Measurements from ENCODE around the gene CAMKMT. TPM values are rescaled to one million over a fixed set of nuclear protein-coding genes. Genes with fewer than 3 reads are reported as not detected.

The CAMKMT gene
- total RNA-seq, 4 donors from 2014 or later, result 2.9 to 18.8 (median 11.2) TPM

DNA sequence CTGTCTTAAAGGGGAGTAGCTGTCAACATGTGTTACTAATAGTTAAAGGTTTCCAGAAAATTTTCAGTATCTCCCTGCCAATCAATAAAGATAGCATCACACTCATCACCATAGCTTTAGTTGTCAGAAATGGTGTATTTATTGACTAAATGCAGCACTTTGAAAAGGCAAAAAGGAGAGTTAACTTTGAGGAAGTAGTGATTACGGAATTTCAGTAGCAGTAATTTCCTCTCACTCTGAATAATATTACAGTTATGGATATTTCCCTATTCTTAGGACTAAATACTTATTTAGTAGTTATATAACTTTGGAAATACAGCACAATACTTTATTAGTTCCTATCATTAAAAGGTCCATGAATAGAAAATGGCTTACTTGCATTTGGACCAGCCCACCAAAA is 250.5 kb downstream of the CAMKMT start:
- intact Hi-C loops (cut with DNase I; ENCODE audit: low total_unique reads), result no loop called here
- no peak overlapping the region for H3K27ac ChIP-seq
- H3K9me3 ChIP-seq, result no peaks in the 10 kb centered on the region
- H3K27me3 ChIP-seq, result no peaks in the 10 kb centered on the region
- H3K4me1 ChIP-seq, result no peaks in the 10 kb centered on the region
- no peaks in the 10 kb centered on the region for H3K36me3 ChIP-seq
- no peak for DNase-seq
- TF ChIP-seq, protein P1, sequence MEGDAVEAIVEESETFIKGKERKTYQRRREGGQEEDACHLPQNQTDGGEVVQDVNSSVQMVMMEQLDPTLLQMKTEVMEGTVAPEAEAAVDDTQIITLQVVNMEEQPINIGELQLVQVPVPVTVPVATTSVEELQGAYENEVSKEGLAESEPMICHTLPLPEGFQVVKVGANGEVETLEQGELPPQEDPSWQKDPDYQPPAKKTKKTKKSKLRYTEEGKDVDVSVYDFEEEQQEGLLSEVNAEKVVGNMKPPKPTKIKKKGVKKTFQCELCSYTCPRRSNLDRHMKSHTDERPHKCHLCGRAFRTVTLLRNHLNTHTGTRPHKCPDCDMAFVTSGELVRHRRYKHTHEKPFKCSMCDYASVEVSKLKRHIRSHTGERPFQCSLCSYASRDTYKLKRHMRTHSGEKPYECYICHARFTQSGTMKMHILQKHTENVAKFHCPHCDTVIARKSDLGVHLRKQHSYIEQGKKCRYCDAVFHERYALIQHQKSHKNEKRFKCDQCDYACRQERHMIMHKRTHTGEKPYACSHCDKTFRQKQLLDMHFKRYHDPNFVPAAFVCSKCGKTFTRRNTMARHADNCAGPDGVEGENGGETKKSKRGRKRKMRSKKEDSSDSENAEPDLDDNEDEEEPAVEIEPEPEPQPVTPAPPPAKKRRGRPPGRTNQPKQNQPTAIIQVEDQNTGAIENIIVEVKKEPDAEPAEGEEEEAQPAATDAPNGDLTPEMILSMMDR (IDR thresholded peaks at IDR 0.05), result no peak
- no peak for TF ChIP-seq POLR2A (IDR thresholded peaks at IDR 0.05)
- no peak overlapping the region for H3K4me3 ChIP-seq

DNA sequence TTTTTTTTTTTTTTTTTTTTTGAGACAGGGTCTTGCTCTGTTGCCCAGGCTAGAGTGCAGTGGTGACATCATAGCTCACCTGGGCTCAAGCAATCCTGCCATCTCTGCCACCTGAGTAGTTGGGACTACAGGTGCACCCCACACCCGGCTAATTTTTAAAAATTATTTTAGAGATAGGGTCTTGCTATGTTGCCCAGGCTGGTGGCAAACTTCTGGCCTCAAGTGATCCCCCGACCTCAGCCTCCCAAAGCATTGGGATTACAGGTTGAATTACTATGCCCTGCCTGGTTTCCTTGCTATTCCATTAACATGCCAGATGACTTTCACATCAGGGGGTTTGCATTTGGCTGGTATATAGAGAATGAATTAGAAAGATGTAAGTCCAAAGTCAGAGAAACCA is 253.2 kb downstream of the CAMKMT start:
- no peaks in the 10 kb centered on the region for H3K27me3 ChIP-seq
- TF ChIP-seq, protein P1 (IDR thresholded peaks at IDR 0.05), result no peak
- no peak for TF ChIP-seq POLR2A (IDR thresholded peaks at IDR 0.05)
- intact Hi-C loops (cut with DNase I; ENCODE audit: low total_unique reads), result no loop called here
- no peaks in the 10 kb centered on the region for H3K9me3 ChIP-seq
- H3K4me1 ChIP-seq, result no peaks in the 10 kb centered on the region
- DNase-seq, result no peak
- no peak overlapping the region for H3K27ac ChIP-seq
- H3K4me3 ChIP-seq, result no peak overlapping the region
- no peaks in the 10 kb centered on the region for H3K36me3 ChIP-seq

DNA sequence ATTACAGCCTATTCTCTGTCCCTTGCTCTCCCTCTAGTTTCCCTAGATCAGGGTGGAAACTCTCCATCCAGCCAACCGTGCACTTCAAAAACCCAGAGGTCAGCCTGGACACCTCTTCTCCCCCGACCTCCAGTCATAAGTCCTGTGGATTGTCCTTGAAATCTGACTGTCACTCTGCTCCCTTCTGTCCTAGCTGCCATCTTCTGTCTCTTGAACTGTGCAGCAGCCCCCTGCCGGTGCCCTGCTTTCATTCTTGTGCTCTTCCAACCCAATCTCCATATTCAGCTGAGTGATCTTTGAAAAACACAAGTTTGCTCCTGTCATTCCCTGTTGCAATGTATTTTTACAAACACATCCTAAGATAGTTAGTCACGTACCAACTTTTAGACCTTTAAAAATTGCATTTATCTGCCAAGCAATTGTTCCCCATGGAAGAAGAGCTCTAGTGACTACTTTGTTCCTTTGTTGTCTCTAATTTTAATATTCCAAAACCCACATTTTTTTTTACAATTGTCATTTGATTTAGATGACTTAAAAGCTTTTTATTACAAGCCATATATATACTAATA is 254.3 kb downstream of the CAMKMT start:
- Histone ChIP-seq H3K27ac (no peak overlapping the region), H3K9me3 (no peaks in the 10 kb centered on the region), H3K4me1 (no peaks in the 10 kb centered on the region), H3K36me3 (no peaks in the 10 kb centered on the region), H3K4me3 (no peak overlapping the region), H3K27me3 (no peaks in the 10 kb centered on the region)
- TF ChIP-seq, protein P1 (IDR thresholded peaks at IDR 0.05), result no peak
- TF ChIP-seq POLR2A (IDR thresholded peaks at IDR 0.05), result no peak
- DNase-seq, result no peak
- intact Hi-C loops (cut with DNase I; ENCODE audit: low total_unique reads), result no loop called here

DNA sequence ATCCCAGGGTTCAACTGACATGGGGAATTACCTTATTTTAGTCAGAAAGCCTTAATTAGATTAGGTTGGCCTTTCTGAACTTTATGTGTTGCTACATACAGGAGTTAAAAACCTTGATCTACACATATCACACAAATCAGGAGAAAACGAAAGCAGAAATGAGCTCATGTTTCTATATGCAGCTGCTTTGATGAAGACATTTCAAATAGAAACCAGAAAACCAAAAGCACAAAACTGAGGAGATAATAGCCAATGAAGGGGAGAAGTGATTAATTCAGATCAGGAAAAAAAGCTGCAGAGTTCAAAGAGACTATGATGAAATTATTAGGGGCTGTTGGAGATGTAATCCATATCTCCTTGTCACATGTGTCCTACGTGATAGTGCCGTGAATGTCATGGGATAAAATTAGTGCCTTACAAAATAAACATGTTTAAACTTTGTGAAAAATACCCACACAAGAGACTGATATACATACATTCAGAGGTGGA is 255.0 kb downstream of the CAMKMT start:
- no peak for TF ChIP-seq POLR2A (IDR thresholded peaks at IDR 0.05)
- Histone ChIP-seq H3K4me1 (no peaks in the 10 kb centered on the region), H3K4me3 (no peak overlapping the region), H3K27ac (no peak overlapping the region), H3K36me3 (no peaks in the 10 kb centered on the region), H3K27me3 (no peaks in the 10 kb centered on the region), H3K9me3 (no peaks in the 10 kb centered on the region)
- no peak for DNase-seq
- intact Hi-C loops (cut with DNase I; ENCODE audit: low total_unique reads), result no loop called here

DNA sequence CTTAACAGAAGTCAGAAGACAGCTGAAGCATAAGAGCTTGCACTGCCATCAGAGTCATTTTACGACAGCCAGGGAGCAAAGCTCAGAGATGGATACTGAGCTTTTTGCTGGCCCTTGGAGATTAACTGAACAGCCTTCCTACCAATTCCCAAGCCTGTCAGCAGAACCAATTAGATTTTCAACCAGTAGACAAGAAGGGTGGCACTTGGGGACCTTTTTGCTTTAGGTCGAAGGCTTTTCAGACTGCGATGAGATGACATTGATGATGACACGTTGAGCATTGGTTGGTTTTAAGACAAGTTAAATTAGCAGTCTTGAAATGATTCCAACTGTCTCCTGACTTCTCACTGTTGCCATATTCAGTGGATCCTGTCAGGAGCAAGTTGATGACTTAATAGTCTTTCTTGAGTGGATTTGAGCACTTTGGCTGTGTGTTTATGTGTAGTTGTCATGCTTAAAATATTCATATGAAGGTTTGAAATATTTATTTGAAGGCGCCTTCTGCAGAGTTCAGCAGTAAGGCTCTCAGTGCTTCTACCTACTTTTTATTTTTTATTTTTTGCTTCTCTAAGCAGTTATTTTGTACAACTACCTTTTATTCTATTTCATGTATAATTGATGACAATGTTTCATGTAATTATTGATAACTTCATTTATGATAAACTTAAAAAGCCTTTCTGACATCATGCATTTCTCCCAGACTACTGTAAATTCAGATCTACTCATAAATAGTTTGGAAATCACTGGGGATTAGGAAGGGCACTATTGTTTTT is 256.7 kb downstream of the CAMKMT start:
- TF ChIP-seq, protein P1 (IDR thresholded peaks at IDR 0.05), result no peak
- TF ChIP-seq POLR2A (IDR thresholded peaks at IDR 0.05), result no peak
- intact Hi-C loops (cut with DNase I; ENCODE audit: low total_unique reads), result no loop called here
- H3K27me3 ChIP-seq, result no peaks in the 10 kb centered on the region

More for the DNA sequence above, 256.7 kb downstream of the CAMKMT start:
- H3K27ac ChIP-seq, result no peak overlapping the region
- DNase-seq, result no peak
- H3K36me3 ChIP-seq, result no peaks in the 10 kb centered on the region
- no peaks in the 10 kb centered on the region for H3K4me1 ChIP-seq
- H3K9me3 ChIP-seq, result no peaks in the 10 kb centered on the region
- H3K4me3 ChIP-seq, result no peak overlapping the region
